SW480 (cell line): ENCODE measurements around the gene VGLL2.
A peak's percentile ranks its signal among the peaks of the same experiment; 100 is the strongest.
"Not testable (repeated sequence)": the region's sequence is repeated elsewhere in the genome, so short reads cannot be mapped to it uniquely, and the experiment has no call there.

Experiments
- DNase-seq: peaks from one replicate; pipeline ENCODE4 v3.0.0-alpha.2; 2016; ENCODE audit warnings: low spot score

Gene VGLL2

DNA sequence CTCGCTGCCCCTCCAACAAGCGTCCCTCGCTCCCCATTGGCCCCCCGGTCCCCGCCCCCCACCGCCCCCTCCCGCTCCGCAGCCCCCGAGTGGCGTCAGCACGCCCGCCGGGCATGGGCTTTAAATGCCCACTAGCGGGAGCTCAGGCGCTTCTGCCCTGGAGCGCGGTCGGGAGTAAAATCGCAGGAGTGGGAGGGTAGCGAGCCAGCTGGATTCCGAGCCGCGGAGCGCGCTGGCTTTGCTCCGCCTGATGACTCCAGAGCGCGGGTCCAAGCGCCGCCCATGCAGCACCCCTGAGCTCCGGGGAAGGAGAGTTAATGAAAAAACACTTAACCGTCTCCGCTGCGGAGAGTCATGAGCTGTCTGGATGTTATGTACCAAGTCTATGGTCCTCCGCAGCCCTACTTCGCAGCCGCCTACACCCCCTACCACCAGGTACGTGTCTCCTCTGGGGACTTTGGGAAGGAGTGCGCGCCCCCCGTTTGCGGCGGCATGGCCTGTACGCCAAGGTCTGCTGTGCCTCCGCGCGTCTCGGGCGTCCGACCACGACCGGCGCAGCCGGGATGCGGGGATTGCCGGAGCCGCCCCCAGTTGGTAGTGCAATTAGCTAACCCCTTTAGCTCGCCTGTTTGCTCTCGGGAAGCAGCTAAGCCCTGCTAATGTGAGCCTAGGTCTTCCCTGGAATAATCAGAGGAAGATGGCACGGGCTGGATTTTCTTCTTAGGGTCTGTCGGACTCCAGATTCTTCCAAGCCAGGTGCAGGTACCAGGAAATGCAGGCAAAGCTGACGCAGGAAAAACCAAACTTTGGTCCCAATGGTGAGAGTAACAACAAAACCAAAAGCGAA is at the start of gene VGLL2:
TSS of gene VGLL2 (plus strand) at position 149 of the 847 bp plus-strand sequence. CDS start at position 355, 206 bp downstream.
- DNase-seq = peak; percentile 30

- DNase-seq = no peak
Observed at GRCh38 chr6:117222861-117223260, 42.5 kb upstream of the VGLL2 start.

DNA sequence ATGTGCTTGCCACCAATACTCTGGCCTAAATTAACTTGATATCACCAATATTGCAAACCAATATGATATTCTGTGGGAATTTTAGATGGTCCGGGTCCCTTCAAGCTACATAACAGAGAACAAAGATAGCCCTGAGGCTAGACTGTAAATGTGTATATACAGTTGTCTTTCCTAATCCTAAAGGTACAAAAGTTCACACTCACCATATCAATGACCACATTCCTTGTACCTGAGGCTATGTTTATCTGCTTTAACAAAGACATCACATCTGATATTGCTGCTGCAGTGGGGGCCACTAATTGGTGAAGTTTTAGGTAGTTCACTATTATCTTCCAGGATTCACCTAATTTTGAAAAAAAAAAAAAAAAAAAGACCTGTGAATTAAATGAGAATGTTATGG is 38.6 kb upstream of the VGLL2 start:
- DNase-seq = no peak

- DNase-seq = no peak
Observed at GRCh38 chr6:117227245-117227962, 38.0 kb upstream of the VGLL2 start.

- no peak for DNase-seq
Observed at GRCh38 chr6:117228202-117228601, 37.2 kb upstream of the VGLL2 start.

DNA sequence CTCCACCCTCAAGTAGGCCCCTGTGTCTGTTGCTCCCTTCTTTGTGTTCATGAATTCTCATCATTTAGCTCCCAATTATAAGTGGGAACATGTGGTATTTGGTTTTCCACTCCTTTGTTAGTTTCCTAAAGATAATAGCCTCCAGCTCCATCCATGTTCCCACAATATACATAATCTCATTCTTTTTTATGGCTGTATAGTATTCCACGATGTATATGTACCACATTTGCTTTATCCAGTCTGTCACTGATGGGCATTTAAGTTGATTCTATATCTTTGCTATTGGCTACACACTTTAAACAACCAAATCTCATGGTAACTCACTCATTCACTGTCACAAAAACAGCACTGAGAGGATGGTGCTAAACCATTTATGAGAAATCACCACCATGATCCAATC is 35.5 kb upstream of the VGLL2 start:
- no peak for DNase-seq

DNA sequence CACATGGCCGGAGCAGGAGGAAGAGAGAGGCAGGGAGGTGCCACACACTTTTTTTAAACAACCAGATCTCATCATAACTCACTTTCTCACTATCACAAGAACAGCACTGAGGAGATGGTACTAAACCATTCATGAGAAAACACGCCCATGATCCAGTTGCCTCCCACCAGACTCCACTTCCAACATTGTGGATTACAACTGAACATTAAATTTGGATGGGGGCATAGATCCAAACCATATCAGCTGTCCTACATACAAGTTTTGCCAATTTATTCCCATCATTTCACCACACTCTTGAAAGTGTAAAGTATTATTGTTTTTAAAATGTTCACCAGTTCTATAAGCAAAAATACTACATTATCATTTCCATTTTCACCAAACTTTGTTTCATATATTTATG is 33.9 kb upstream of the VGLL2 start:
- no peak for DNase-seq

- DNase-seq = peak; percentile 4
Observed at GRCh38 chr6:117232196-117232595, 33.2 kb upstream of the VGLL2 start.

GRCh38 chr6:117233145-117233544 is 32.2 kb upstream of the VGLL2 start:
- DNase-seq = no peak

GRCh38 chr6:117237561-117237960 is 27.8 kb upstream of the VGLL2 start:
- peak; percentile 2 for DNase-seq

GRCh38 chr6:117244571-117244970 is 20.8 kb upstream of the VGLL2 start:
- not testable (repeated sequence) for DNase-seq

- DNase-seq = not testable (repeated sequence)
Observed at GRCh38 chr6:117244979-117245378, 20.4 kb upstream of the VGLL2 start.

DNA sequence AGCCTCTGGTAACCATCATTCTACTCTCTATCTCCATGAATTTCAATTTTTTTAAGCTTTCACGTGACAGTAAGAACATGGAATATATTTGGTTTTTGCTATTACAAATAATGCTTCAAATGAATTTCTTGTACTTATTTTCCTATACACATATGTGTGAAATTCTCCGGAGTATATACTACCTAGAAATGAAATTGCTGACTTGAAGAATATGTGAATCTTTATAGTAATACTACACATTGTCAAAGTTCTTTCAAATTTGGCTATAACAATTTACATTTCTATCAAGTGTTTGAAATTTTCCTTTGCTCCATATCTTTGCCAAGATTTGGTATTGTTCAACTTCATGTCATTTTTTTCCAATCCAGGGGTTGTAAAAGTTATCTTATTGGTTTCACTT is 11.6 kb upstream of the VGLL2 start:
- DNase-seq = no peak

DNA sequence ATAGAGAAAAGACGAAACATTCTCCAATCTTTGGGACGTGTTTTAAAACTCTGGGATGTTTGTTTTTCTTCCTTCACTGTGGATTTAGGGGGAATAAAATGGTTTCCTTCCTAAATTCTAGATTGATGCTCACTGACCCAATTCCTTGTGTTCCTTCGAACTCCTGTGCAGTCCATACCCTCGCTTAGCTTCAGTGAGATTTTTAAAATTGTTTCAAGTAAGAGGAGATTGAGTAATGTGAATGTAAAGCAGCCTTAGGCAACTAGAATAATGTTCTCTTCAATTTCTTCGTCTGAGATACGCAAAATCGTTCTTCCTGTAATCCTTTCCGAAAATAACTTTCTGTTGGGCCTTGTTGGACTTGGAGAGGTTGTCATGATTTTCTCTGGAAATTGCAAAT is 2.6 kb upstream of the VGLL2 start:
- no peak for DNase-seq

- DNase-seq = no peak
Observed at GRCh38 chr6:117263353-117263927, 1.9 kb upstream of the VGLL2 start.

GRCh38 chr6:117264369-117264691 is 1.0 kb upstream of the VGLL2 start:
- no peak for DNase-seq

DNA sequence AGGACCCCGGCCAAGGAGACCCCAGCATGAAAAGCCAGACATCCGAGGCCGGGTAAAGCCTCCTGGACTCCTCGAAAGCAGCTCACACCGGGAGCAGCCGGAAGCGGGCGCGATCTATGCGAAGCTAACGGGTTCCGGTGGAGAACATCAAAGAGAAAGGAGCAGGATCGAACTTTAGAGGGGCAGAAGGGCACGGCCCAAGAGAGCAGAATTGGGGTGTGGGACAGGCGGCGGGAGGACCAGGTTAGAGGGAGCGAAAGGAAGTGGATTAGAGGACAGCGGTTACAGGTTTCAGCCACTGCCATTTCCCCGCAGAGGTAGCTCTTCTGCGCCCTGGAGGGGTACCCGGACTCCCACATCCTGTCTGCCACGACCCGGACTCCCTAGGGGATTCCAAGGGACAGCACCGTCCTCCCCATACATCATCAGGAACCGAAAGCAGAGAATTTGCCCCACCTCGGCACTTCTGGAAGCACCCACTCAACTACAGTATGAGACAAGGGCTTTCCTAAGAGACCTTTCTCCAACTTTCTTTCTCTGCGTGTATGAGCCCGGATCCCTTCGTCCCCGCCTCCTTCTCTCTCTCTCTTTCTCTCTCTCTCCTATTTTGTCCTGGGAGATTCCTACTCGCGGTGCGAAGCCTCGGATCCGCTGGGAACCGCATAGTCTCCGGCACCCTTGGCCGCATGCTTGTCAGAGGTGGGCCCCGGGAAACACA is 507 bp upstream of the VGLL2 start:
- DNase-seq = peak; percentile 4

DNA sequence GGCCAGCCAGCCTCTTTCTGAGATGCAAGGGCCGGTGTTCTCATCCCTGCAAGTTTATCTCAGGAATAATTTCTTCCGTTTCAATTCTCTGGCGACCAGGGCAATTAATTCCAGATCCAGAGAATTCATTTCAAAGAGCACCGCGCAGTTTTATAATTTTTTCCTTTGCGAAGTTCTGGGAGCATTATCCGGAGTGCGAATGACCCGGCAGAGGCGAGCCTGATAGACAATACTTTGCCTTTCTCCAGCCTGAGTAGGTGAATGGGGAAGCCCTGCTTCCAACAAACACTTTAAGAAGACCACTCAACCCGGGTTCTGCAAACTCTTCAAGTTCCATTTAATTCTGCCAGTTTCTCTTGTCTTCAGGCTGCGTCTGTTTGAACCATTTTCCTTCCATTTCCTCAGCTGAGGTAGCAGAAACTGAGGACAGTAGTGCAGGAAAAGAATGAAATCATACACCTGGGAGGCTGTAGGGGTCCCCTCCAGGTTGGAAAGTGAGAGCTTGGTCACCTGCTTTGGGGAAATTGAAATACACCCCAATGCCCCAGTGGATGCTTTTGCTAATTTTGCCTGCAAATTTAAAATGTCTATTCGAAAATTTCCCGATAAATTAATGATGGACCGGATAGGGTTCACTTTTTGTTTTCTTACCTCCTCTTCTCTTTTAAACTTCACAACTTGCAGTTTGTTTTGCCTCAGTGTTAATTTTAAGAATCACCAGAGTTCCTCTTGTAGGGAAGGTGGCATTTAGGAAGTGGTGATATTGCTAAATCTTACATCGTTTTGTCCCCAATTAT is 1.1 kb downstream of the VGLL2 start:
- no peak for DNase-seq

GRCh38 chr6:117267054-117267347 is 1.6 kb downstream of the VGLL2 start:
- no peak for DNase-seq

GRCh38 chr6:117267766-117268534 is 2.6 kb downstream of the VGLL2 start:
- no peak for DNase-seq

GRCh38 chr6:117268924-117269323 is 3.6 kb downstream of the VGLL2 start:
- no peak for DNase-seq
